BE2C (cell line): ENCODE results near the gene DTL.

ENCODE experiments used
- DNase-seq: peaks from one replicate; pipeline ENCODE4 v3.0.0-alpha.2; 2020
- H3K27me3 ChIP-seq: fragments of 250-450 bp; sonication (Bioruptor Pico); 2 replicates; pipeline ENCODE4 v1.5.1; 2020; ENCODE audit warnings: mild to moderate bottlenecking
- H3K36me3 ChIP-seq: fragments of 250-450 bp; sonication (Bioruptor Pico); 2 replicates; pipeline ENCODE4 v1.5.1; 2020; ENCODE audit warnings: mild to moderate bottlenecking
- H3K4me1 ChIP-seq: fragments of 250-450 bp; sonication (Bioruptor Pico); 2 replicates; pipeline ENCODE4 v1.5.1; 2020
- H3K4me3 ChIP-seq: 2 replicates; pipeline ENCODE4 v1.5.1; 2011; ENCODE audit warnings: low read depth, low read length
- H3K9me3 ChIP-seq: fragments of 250-450 bp; sonication (Bioruptor Pico); 2 replicates; pipeline ENCODE4 v1.5.1; 2020
- CTCF ChIP-seq: IDR thresholded peaks from 2 replicates; pipeline ENCODE4 v1.5.1; 2012; ENCODE audit warnings: mild to moderate bottlenecking, low read depth, low read length

Gene DTL

GRCh38 chr1:212135166-212135565 is 99.6 kb downstream of the DTL start:
- Histone ChIP-seq H3K9me3 (no peaks in the 10 kb centered on the region), H3K27me3 (no peaks in the 10 kb centered on the region), H3K4me1 (no peaks in the 10 kb centered on the region), H3K36me3 (peaks cover under 1% of the 10 kb centered on the region; the same call in 1 of the 2 replicates), H3K4me3 (no peak overlapping the region)
- no peak for DNase-seq
- TF ChIP-seq CTCF, result no peak

GRCh38 chr1:212137854-212138253 is 102.3 kb downstream of the DTL start:
- DNase-seq, result no peak
- TF ChIP-seq CTCF, result no peak
- H3K4me1 ChIP-seq, result no peaks in the 10 kb centered on the region
- H3K4me3 ChIP-seq, result no peak overlapping the region
- no peaks in the 10 kb centered on the region for H3K27me3 ChIP-seq
- no peaks in the 10 kb centered on the region for H3K36me3 ChIP-seq
- H3K9me3 ChIP-seq, result no peaks in the 10 kb centered on the region

- no peak for TF ChIP-seq CTCF
- no peak for DNase-seq
Observed at GRCh38 chr1:212138457-212138856, 102.9 kb downstream of the DTL start.

GRCh38 chr1:212139526-212140135 is 104.1 kb downstream of the DTL start:
- Histone ChIP-seq H3K36me3 (no peaks in the 10 kb centered on the region), H3K9me3 (no peaks in the 10 kb centered on the region), H3K4me3 (no peak overlapping the region), H3K4me1 (no peaks in the 10 kb centered on the region), H3K27me3 (no peaks in the 10 kb centered on the region)
- no peak for DNase-seq
- TF ChIP-seq CTCF, result no peak

More at GRCh38 chr1:212138457-212138856, 102.9 kb downstream of the DTL start:
- H3K36me3 ChIP-seq, result no peaks in the 10 kb centered on the region
- no peak overlapping the region for H3K4me3 ChIP-seq
- no peaks in the 10 kb centered on the region for H3K4me1 ChIP-seq
- no peaks in the 10 kb centered on the region for H3K27me3 ChIP-seq
- H3K9me3 ChIP-seq, result no peaks in the 10 kb centered on the region

DNA sequence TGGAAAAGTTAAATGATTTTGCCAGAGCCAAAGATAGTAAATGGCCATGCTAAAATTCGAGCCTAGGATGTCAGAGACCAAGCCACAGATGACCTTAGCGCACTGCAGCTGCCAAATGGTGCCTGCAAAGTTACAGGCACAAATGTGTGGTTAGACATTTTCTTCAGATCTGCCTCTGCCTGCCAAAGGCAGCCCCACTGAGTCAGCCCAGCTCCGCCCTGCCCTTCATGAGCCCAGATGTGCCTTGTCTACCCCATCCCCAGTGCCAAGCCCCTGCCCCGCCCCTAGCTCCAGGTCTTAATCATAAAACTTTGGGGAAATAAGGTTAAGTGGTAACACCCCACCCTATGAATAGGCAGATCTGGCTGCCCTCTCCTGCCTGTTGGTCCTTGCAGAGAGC is 105.9 kb downstream of the DTL start:
- no peaks in the 10 kb centered on the region for H3K27me3 ChIP-seq
- H3K4me3 ChIP-seq, result no peak overlapping the region
- H3K4me1 ChIP-seq, result no peaks in the 10 kb centered on the region
- no peak for DNase-seq
- H3K36me3 ChIP-seq, result no peaks in the 10 kb centered on the region
- TF ChIP-seq CTCF, result no peak
- no peaks in the 10 kb centered on the region for H3K9me3 ChIP-seq

- H3K36me3 ChIP-seq, result no peaks in the 10 kb centered on the region
- no peak for TF ChIP-seq CTCF
- no peaks in the 10 kb centered on the region for H3K27me3 ChIP-seq
- DNase-seq, result no peak
- no peaks in the 10 kb centered on the region for H3K4me1 ChIP-seq
- H3K4me3 ChIP-seq, result no peak overlapping the region
- no peaks in the 10 kb centered on the region for H3K9me3 ChIP-seq
Observed at GRCh38 chr1:212142883-212143530, 107.5 kb downstream of the DTL start.
